Measurements from ENCODE around the gene RNF157.
"Not testable (repeated sequence)": the region's sequence is repeated elsewhere in the genome, so short reads cannot be mapped to it uniquely, and the experiment has no call there.

The RNF157 gene

DNA sequence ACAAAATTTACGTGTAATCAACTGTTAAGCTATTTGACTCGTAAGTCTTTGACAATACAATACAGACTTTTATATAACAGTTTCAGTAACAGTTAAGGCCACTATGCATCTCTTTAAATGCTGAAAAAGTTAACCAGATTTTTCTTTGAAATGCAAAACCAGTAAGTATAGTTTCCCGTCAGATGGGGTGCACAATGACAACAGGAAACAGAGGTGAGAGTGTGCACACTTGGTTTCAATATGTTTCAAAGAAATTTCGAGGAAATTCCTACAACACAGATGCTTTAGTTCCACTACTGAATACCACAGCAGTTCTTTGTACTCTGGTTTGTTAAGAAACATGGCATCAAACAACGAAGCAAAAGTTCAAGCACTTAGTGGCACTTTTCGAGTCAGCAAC is 48.4 kb downstream of the RNF157 start:
- no peak for DNase-seq (ENCODE audit: low read depth)
- no peak overlapping the region for H3K4me3 ChIP-seq (replicated peaks; ENCODE audit: low read depth, low read length)
- TF ChIP-seq, protein P1, sequence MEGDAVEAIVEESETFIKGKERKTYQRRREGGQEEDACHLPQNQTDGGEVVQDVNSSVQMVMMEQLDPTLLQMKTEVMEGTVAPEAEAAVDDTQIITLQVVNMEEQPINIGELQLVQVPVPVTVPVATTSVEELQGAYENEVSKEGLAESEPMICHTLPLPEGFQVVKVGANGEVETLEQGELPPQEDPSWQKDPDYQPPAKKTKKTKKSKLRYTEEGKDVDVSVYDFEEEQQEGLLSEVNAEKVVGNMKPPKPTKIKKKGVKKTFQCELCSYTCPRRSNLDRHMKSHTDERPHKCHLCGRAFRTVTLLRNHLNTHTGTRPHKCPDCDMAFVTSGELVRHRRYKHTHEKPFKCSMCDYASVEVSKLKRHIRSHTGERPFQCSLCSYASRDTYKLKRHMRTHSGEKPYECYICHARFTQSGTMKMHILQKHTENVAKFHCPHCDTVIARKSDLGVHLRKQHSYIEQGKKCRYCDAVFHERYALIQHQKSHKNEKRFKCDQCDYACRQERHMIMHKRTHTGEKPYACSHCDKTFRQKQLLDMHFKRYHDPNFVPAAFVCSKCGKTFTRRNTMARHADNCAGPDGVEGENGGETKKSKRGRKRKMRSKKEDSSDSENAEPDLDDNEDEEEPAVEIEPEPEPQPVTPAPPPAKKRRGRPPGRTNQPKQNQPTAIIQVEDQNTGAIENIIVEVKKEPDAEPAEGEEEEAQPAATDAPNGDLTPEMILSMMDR (IDR thresholded peaks at IDR 0.05; ENCODE audit: low read length, missing control alignments), result no peak

DNA sequence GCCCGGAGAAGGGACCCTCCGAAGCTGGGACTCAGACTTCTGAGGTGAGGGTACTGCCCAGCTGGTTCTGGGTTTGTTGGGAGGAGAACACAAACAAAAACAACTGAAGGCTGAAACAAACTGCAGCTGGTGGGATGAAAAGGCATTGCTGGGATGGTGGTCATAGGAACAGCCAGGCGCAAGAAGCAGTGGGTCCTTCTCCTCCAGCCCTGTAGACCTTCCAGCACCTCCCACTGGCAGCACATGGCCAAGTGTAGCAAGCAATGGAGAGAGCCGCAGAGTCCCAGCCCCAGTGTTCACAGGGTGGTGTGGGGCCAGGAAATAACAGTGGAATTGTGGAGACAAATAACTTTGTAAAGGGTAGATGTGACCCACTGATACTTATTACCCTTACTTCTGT is 50.6 kb downstream of the RNF157 start:
- TF ChIP-seq, protein P1 (IDR thresholded peaks at IDR 0.05; ENCODE audit: low read length, missing control alignments), result no peak
- no peak overlapping the region for H3K4me3 ChIP-seq (replicated peaks; ENCODE audit: low read depth, low read length)
- no peak for DNase-seq (ENCODE audit: low read depth)

DNA sequence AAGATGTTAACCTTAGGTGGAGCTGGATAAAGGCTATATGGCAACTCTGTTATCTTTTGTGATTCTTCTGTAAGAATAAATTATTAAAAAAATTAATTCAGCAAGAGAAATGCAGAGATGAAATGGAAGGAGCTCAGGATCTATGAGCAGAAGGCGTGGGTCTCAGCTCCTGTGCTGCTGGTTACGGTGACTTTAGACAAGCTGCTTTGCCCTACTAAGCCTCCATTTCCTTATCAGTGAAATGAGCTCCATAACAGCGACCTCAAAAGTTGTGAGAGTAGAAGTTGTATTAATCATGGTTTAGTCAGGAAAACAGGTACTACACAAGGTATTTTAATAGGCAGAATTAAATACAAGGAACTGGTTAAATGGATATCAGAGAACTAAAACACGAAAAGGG is 51.0 kb downstream of the RNF157 start:
- TF ChIP-seq, protein P1 (IDR thresholded peaks at IDR 0.05; ENCODE audit: low read length, missing control alignments), result no peak
- DNase-seq (ENCODE audit: low read depth), result no peak
- no peak overlapping the region for H3K4me3 ChIP-seq (replicated peaks; ENCODE audit: low read depth, low read length)

DNA sequence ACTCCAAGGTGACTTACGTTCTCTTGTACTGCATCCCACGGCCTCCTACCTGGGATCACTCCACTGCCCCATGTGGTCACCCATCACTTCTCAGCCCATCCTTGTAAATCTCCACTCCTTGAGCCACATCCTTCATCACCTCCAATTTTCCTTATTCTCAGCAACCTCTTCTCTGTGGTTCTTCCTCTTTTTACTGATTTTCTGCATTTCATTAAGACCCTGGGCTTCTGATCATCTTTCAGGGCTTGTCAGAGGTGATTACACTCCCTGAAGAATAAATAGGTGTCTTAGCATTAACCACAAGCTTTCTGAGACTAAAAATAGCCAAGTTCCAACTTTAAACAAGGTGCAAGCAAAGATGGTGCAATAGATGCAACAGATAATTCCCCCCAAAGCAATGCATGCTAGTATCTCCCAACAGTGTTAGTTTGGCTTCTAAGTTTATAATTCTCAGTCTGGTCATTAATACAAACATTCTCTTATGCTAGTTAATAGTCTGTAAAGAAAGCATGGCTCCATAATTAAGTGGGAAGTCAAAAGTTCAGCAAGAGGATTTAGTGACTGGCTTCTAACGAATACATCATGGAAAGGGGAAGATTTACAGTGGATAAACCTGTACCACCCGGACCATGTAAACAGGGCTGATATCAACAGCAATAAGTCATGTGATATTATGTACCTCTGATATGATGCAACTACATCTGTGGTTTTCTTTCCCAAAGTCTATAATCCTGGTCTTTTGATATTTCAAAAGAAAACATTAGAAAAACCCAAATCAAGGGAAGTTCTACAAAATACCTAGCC is 51.9 kb downstream of the RNF157 start:
- TF ChIP-seq, protein P1 (IDR thresholded peaks at IDR 0.05; ENCODE audit: low read length, missing control alignments), result no peak

DNA sequence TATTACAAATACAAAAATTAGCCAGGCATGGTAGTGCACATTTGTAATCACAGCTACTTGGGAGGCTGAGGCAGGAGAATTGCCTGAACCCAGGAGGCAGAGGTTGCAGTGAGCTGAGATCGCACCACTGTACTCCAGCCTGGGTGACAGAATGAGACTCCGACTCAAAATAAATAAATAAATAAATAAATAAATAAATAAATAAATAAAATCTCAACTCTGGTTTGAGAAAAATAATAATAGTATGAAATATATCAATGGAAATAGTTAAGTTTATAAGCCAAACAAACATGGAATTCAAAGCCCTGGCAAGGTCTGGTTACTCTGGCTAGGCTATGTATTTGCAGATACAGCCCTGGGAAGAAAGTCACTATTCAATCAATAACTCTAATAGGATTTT is 53.5 kb downstream of the RNF157 start:
- not testable (repeated sequence) for DNase-seq (ENCODE audit: low read depth); H3K4me3 ChIP-seq (replicated peaks; ENCODE audit: low read depth, low read length)

More for the DNA sequence above, 51.9 kb downstream of the RNF157 start:
- H3K4me3 ChIP-seq (replicated peaks; ENCODE audit: low read depth, low read length), result no peak overlapping the region
- no peak for DNase-seq (ENCODE audit: low read depth)

DNA sequence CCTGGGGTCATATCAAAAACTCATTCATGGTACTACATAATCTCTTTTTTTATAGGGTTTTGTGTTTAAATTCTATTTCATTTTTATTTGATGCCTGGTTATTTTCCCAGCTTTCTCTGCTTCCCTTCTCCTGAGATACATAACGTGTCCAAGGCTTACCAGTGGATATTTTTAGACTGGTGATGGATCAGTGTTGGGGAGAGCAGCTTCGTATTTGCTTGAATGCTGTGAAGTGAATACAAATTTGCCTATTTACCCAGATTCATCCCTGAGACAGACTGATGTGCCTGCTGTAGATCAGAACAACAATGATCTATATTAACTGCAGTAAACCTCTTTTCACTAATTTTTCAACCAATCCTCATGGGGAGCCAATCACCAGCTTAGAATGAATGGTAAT is 56.0 kb downstream of the RNF157 start:
- TF ChIP-seq, protein P1 (IDR thresholded peaks at IDR 0.05; ENCODE audit: low read length, missing control alignments), result no peak
- H3K4me3 ChIP-seq (replicated peaks; ENCODE audit: low read depth, low read length), result no peak overlapping the region
- DNase-seq (ENCODE audit: low read depth), result no peak

DNA sequence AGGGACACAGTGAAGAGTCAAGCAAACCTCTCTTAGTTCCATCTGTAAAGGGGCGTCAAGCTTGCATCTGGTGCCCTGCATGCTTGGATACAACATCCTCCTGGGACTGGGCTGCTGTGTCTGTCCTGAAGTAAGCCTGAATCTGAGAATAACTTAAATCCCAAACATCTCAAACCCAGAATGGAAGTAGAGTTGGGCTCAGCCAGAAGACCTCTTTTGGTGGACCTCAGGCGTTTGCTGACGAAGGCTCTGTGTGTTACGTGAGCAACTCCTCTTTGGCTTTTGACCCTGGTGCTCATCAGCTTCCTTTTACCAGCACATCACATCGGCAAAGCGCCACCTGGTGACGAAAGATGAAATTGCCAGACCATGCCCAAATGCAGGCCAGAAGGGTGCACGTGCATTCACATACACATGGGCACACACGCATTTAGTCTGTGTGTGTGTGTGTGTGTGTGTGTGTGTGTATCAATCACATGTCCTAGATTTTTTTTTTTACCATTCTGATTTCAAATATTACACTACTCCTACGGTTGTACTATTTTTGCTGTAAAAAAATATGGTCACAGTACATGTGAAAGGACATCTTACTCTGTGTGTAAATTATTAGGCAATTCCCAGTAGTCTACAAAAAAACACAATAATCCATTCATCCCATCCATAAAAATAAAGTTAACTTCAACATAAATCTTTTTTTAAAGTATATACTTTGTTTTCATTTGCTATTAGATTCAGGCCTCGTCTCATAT is 58.1 kb downstream of the RNF157 start:
- peak; percentile 93 for DNase-seq (ENCODE audit: low read depth)
- TF ChIP-seq, protein P1 (IDR thresholded peaks at IDR 0.05; ENCODE audit: low read length, missing control alignments), result peak; percentile 90
- no peak overlapping the region for H3K4me3 ChIP-seq (replicated peaks; ENCODE audit: low read depth, low read length)

Measured in fibroblast of pulmonary artery (primary cell).